H1 (cell line): ENCODE results near the gene AKR7A3. TPM values are rescaled to one million over a fixed set of nuclear protein-coding genes. Genes with fewer than 3 reads are reported as not detected.
A peak's percentile ranks its signal among the peaks of the same experiment; 100 is the strongest.

ENCODE experiments used
- CTCF ChIA-PET: fragments of 300-600 bp; sonication (Branson Sonifier 250); formaldehyde crosslinking; loops from one replicate; lab custom pipeline; 2021; ENCODE audit not compliant: partially characterized antibody; lab: Charles Lee
- POLR2A ChIA-PET: fragments of 300-600 bp; sonication (Branson Sonifier 250); formaldehyde crosslinking; loops from one replicate; lab custom pipeline; 2021; ENCODE audit warnings: inconsistent platforms; ENCODE audit not compliant: partially characterized antibody; lab: Charles Lee
- DNase-seq, 2 experiments: peaks; one replicate each; pipeline versions ENCODE4 v3.0.0 to v3.0.0-alpha.2; 2010 to 2022; ENCODE audit warnings: low spot score in 2 of 2, low read depth in 1 of 2, mixed read lengths in 1 of 2
- FAIRE-seq: peaks from 2 replicates; lab custom pipeline; 2011; peaks lifted over from hg19 to GRCh38; lab: Jason Lieb, UNC
- H2AFZ ChIP-seq: 2 replicates; pipeline ENCODE4 v1.8.1; 2012; ENCODE audit warnings: low read length, inconsistent platforms
- H2AK5ac ChIP-seq: 2 replicates; pipeline ENCODE4 v1.6.1; 2013; ENCODE audit warnings: low read depth, low read length
- H2BK120ac ChIP-seq: replicated peaks from 2 replicates; pipeline ENCODE3; 2013; ENCODE audit warnings: low read depth, low read length, inconsistent platforms
- H2BK12ac ChIP-seq: 2 replicates; pipeline ENCODE4 v1.6.1; 2013; ENCODE audit warnings: low read depth, low read length
- H2BK15ac ChIP-seq: 2 replicates; pipeline ENCODE4 v1.6.1; 2013; ENCODE audit warnings: low read length
- H2BK20ac ChIP-seq: 2 replicates; pipeline ENCODE4 v1.6.1; 2013; ENCODE audit warnings: low read length
- H2BK5ac ChIP-seq: 2 replicates; pipeline ENCODE4 v1.6.1; 2013; ENCODE audit warnings: low read depth, low read length
- H3K14ac ChIP-seq: 2 replicates; pipeline ENCODE4 v1.6.1; 2013; ENCODE audit warnings: inconsistent platforms; ENCODE audit not compliant: insufficient read length
- H3K18ac ChIP-seq: 2 replicates; pipeline ENCODE4 v1.6.1; 2013; ENCODE audit warnings: low read length; ENCODE audit errors: extremely low read depth
- H3K23ac ChIP-seq: 2 replicates; pipeline ENCODE4 v1.6.1; 2013; ENCODE audit warnings: inconsistent platforms; ENCODE audit not compliant: insufficient read length
- H3K23me2 ChIP-seq: 2 replicates; pipeline ENCODE4 v1.6.1; 2013; ENCODE audit warnings: low read depth, low read length
- H3K27ac ChIP-seq: 2 replicates; pipeline ENCODE4 v1.6.1; 2011; ENCODE audit warnings: low read depth, low read length, inconsistent platforms
- H3K27me3 ChIP-seq, 4 experiments: replicated peaks in 1 of 4; 1 replicate in 1 of 4; 2 replicates in 3 of 4; pipeline versions ENCODE4 v1.6.1 to v1.8.1; 2011 to 2013; ENCODE audit warnings: low read length in 3 of 4, mild to moderate bottlenecking in 3 of 4, inconsistent platforms in 2 of 4, mixed read lengths in 2 of 4, moderate library complexity in 1 of 4; ENCODE audit not compliant: control insufficient read depth in 3 of 4, insufficient read depth in 3 of 4; ENCODE audit errors: extremely low read depth in 1 of 4
- H3K36me3 ChIP-seq, 4 experiments: 2 replicates each; pipeline versions ENCODE4 v1.6.1 to v1.8.1; 2011 to 2013; ENCODE audit warnings: mild to moderate bottlenecking in 4 of 4, low read length in 3 of 4, moderate library complexity in 2 of 4, control low read depth in 1 of 4, inconsistent platforms in 1 of 4; ENCODE audit not compliant: insufficient read depth in 4 of 4, control insufficient read depth in 2 of 4
- H3K4ac ChIP-seq: replicated peaks from 2 replicates; pipeline ENCODE3; 2013; ENCODE audit warnings: low read length, low read depth, mixed read lengths, inconsistent platforms; ENCODE audit not compliant: insufficient read length
- H3K4me1 ChIP-seq, 4 experiments: replicated peaks in 1 of 4; 1 replicate in 1 of 4; 2 replicates in 3 of 4; pipeline versions ENCODE4 v1.6.1 to v1.8.1; 2011 to 2013; ENCODE audit warnings: low read length in 3 of 4, inconsistent platforms in 2 of 4, mixed read lengths in 1 of 4; ENCODE audit not compliant: insufficient read depth in 4 of 4, control insufficient read depth in 3 of 4
- H3K4me2 ChIP-seq, 2 experiments: 2 replicates each; pipeline versions ENCODE4 v1.6.1 to v1.8.1; 2011 to 2013; ENCODE audit warnings: low read depth in 2 of 2, low read length in 2 of 2, control low read depth in 1 of 2, inconsistent platforms in 1 of 2, mild to moderate bottlenecking in 1 of 2; ENCODE audit not compliant: insufficient read depth in 1 of 2
- H3K4me3 ChIP-seq, 4 experiments: fragments of 200-600, 300-600 bp in 1 of 4; sonication (generic), shearing (Covaris generic), sonication (Bioruptor Twin) in 1 of 4; 2 replicates each; pipeline versions ENCODE4 v1.5.1 to v1.8.1; 2011 to 2016; ENCODE audit warnings: low read length in 4 of 4, low read depth in 3 of 4, control low read depth in 2 of 4, inconsistent platforms in 2 of 4, mild to moderate bottlenecking in 2 of 4, mixed read lengths in 1 of 4, moderate library complexity in 1 of 4; ENCODE audit not compliant: insufficient read depth in 2 of 4; ENCODE audit errors: extremely low read depth in 1 of 4
- H3K56ac ChIP-seq: replicated peaks from 2 replicates; pipeline ENCODE3; 2013; ENCODE audit warnings: low read depth, mild to moderate bottlenecking, mixed read lengths, low read length, inconsistent platforms; ENCODE audit not compliant: insufficient read length
- H3K79me1 ChIP-seq: 2 replicates; pipeline ENCODE4 v1.6.1; 2013; ENCODE audit warnings: low read depth, low read length, control low read depth
- H3K79me2 ChIP-seq, 2 experiments: 2 replicates each; pipeline versions ENCODE4 v1.6.1 to v1.8.1; 2012 to 2013; ENCODE audit warnings: low read length in 2 of 2, mild to moderate bottlenecking in 2 of 2, inconsistent platforms in 1 of 2; ENCODE audit not compliant: insufficient read depth in 2 of 2, control insufficient read depth in 1 of 2
- H3K9ac ChIP-seq, 4 experiments: replicated peaks in 1 of 4; 1 replicate in 1 of 4; 2 replicates in 3 of 4; pipeline versions ENCODE4 v1.6.1 to v1.8.1; 2011 to 2013; ENCODE audit warnings: low read depth in 3 of 4, low read length in 3 of 4, control low read depth in 2 of 4, mild to moderate bottlenecking in 2 of 4, moderate library complexity in 2 of 4, inconsistent platforms in 1 of 4; ENCODE audit errors: extremely low read depth in 1 of 4
- H3K9me3 ChIP-seq, 2 experiments: 2 replicates each; pipeline versions ENCODE4 v1.6.1 to v1.8.1; 2012 to 2013; ENCODE audit warnings: mild to moderate bottlenecking in 2 of 2, moderate library complexity in 2 of 2, control low read depth in 1 of 2, inconsistent platforms in 1 of 2, low read depth in 1 of 2, low read length in 1 of 2, mixed read lengths in 1 of 2; ENCODE audit not compliant: insufficient read depth in 2 of 2
- H4K20me1 ChIP-seq, 2 experiments: replicated peaks in 1 of 2; 2 replicates each; pipeline versions ENCODE3 to v1.8.1; 2011 to 2013; ENCODE audit warnings: inconsistent platforms in 2 of 2, low read length in 2 of 2, mild to moderate bottlenecking in 1 of 2; ENCODE audit not compliant: insufficient read depth in 2 of 2, control insufficient read depth in 1 of 2
- H4K5ac ChIP-seq: 2 replicates; pipeline ENCODE4 v1.6.1; 2013; ENCODE audit warnings: low read length, low read depth, mixed read lengths, inconsistent platforms; ENCODE audit not compliant: insufficient read length
- H4K8ac ChIP-seq: 2 replicates; pipeline ENCODE4 v1.8.0; 2013; ENCODE audit warnings: mild to moderate bottlenecking, moderate library complexity, low read length, inconsistent platforms; ENCODE audit not compliant: insufficient read depth; ENCODE audit errors: extremely low read depth
- H4K91ac ChIP-seq: replicated peaks from 2 replicates; pipeline ENCODE3; 2013; ENCODE audit warnings: low read length, mixed read lengths, inconsistent platforms; ENCODE audit not compliant: insufficient read length
- WGBS, 2 experiments: shearing (Covaris generic) in 1 of 2; methylation state at CpG; one replicate each; pipeline versions ENCODE4 v1.1.6 to v1.1.7; 2013 to 2015; ENCODE audit warnings: low lambda C conversion rate in 2 of 2, mixed read lengths in 2 of 2, inconsistent platforms in 1 of 2, low coverage in 1 of 2, missing lambda C conversion rate in 1 of 2; ENCODE audit not compliant: insufficient replicate concordance in 2 of 2, insufficient coverage in 1 of 2, insufficient read length in 1 of 2; ENCODE audit errors: extremely low coverage in 1 of 2, missing lambda C conversion rate in 1 of 2; 5-methylcytosine and 5-hydroxymethylcytosine counted together
- polyA plus RNA-seq, 7 experiments: library from polyadenylated mRNA; depleted of rRNA in 3 of 7; stranded (reverse) in 5 of 7; unstranded in 2 of 7; fragments of >200 nt in 5 of 7; fragments of 200-250 nt in 2 of 7; gene quantifications; 1 replicate in 5 of 7; 2 replicates in 1 of 7; 4 replicates in 1 of 7; pipeline versions ENCODE4 v1.2.1 to v1.2.3, GENCODE V29; 2011 to 2013; ENCODE audit warnings: missing spikeins in 2 of 7, mixed read lengths in 2 of 7
- total RNA-seq: library from RNA; stranded (reverse); fragmentation: NEBNext Ultra II Directional; extraction: Animal tissue kit (Norgen Biotek cat#: 25700); gene quantifications from 2 replicates; pipeline ENCODE4 v1.2.1, GENCODE V29; 2021

AKR7A3 gene
- total and polyA plus RNA-seq, 2 of the 8 experiments (the other 6 are each of a cell fraction or from before 2014, with no cell fraction given): 0.62 to 0.65 TPM

DNA sequence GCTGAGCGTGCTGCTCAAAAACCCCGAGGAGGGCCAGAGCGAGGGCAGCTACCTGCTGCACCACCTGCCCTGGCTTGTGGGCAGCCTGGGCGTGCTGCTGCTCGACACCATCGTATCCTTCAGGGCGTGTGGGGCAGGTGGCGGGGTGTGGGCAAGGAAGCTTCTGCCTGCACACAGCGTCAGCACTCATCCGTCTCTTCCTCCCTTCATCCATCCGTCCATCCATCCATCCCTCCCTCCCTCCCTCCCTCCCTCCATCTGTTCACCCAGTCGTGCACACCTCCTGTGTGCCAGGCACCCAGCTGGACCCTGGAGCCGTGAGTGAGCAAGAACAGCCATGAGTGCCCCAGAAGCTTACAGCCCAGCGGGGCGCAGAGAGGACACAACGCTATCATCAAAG is 38.7 kb upstream of the AKR7A3 start:
- no peak overlapping the region for H2BK120ac ChIP-seq
- H3K14ac ChIP-seq: no peak overlapping the region
- H3K4me3 ChIP-seq: no peak overlapping the region
- no peak overlapping the region for H3K4me2 ChIP-seq
- no peak overlapping the region for H3K56ac ChIP-seq
- no peaks in the 10 kb centered on the region for H3K9me3 ChIP-seq
- H4K91ac ChIP-seq: no peak overlapping the region
- no peaks in the 10 kb centered on the region for H3K23me2 ChIP-seq
- peaks cover 5 to 16% (median 10%) of the 10 kb centered on the region in 4 experiments; a peak in 5 of 8 replicates for H3K36me3 ChIP-seq
- H3K79me1 ChIP-seq: no peaks in the 10 kb centered on the region; the same call in 1 of the 2 replicates
- peaks cover 0 to 12% of the 10 kb centered on the region in 2 experiments for H4K20me1 ChIP-seq
- no peak overlapping the region for H3K23ac ChIP-seq
- no peak overlapping the region for H3K18ac ChIP-seq
- H3K4ac ChIP-seq: no peak overlapping the region
- no peak overlapping the region for H4K5ac ChIP-seq
- no peak overlapping the region for H2AK5ac ChIP-seq
- CTCF ChIA-PET: interaction anchor here (0.6 to 1.9 kb wide), 6 partner anchors 12 to 1699 kb away, joined by 3 to 7 read pairs (median 5); no protein-coding TSS in a partner anchor
- H2BK15ac ChIP-seq: no peak overlapping the region
- FAIRE-seq (no peak), DNase-seq (no peak)
- H3K27me3 ChIP-seq: no peaks in the 10 kb centered on the region
- H3K79me2 ChIP-seq: no peaks in the 10 kb centered on the region
- no peak overlapping the region for H3K9ac ChIP-seq
- no peak overlapping the region for H2BK20ac ChIP-seq
- no peak overlapping the region for H3K27ac ChIP-seq
- WGBS, 2 experiments: 98 to 100% methylated on average over 1 to 13 of the region's 16 CpGs
- POLR2A ChIA-PET: interaction anchor here (0.8 to 13.3 kb wide), 2 partner anchors 10 kb away, joined by 3 to 143 read pairs; partner anchors contain the start of genes AKR7A2 and SLC66A1
- H4K8ac ChIP-seq: peak overlapping the region; percentile 8; the same call in 1 of the 2 replicates
- H3K4me1 ChIP-seq: no peaks in the 10 kb centered on the region
- no peak overlapping the region for H2BK5ac ChIP-seq
- H2AFZ ChIP-seq: no peak overlapping the region
- H2BK12ac ChIP-seq: no peak overlapping the region
